Heart right ventricle (tissue), 16 donors: Measurements from ENCODE around the gene NPLOC4. TPM values are rescaled to one million over a fixed set of nuclear protein-coding genes. Genes with fewer than 3 reads are reported as not detected.

ENCODE experiments used
- ATAC-seq, 8 donors: fragments of 200-7000 bp; cut with Tn5 transposase; one replicate each; pipeline ENCODE4 v1.9.1; 2020; ENCODE audit warnings: mild to moderate bottlenecking in 8 of 8, moderate library complexity in 8 of 8, moderate number of reproducible peaks in 1 of 8
- DNase-seq, 2 donors: peaks; one replicate each; pipeline ENCODE4 v3.0.0-alpha.2; 2020
- H3K27ac ChIP-seq, 10 donors: fragments of 200-600 bp; sonication (generic) in 2 of 10; one replicate each; pipeline versions ENCODE4 v1.5.0 to v1.8.0; 2020 to 2022; ENCODE audit warnings: mild to moderate bottlenecking in 3 of 10
- H3K27me3 ChIP-seq, 7 donors: fragments of 200-600 bp; one replicate each; pipeline ENCODE4 v1.8.0; 2021 to 2022; ENCODE audit warnings: mild to moderate bottlenecking in 2 of 7
- H3K36me3 ChIP-seq, 9 donors: fragments of 200-600 bp; sonication (generic) in 1 of 9; one replicate each; pipeline versions ENCODE4 v1.5.0 to v1.8.0; 2020 to 2022; ENCODE audit warnings: mild to moderate bottlenecking in 2 of 9
- H3K4me1 ChIP-seq, 9 donors: fragments of 200-600 bp; sonication (generic) in 1 of 9; one replicate each; pipeline versions ENCODE4 v1.5.0 to v1.8.0; 2020 to 2022; ENCODE audit warnings: mild to moderate bottlenecking in 4 of 9
- H3K4me3 ChIP-seq, 10 donors: fragments of 200-600 bp; sonication (generic) in 2 of 10; one replicate each; pipeline versions ENCODE4 v1.5.0 to v1.8.0; 2020 to 2022; ENCODE audit warnings: mild to moderate bottlenecking in 7 of 10, moderate library complexity in 2 of 10
- H3K9me3 ChIP-seq, 11 donors: fragments of 200-600 bp in 10 of 11; sonication (generic) in 2 of 11; one replicate each; pipeline versions ENCODE4 v1.5.0 to v1.8.0; 2013 to 2022; ENCODE audit warnings: mild to moderate bottlenecking in 2 of 11, control low read depth in 1 of 11, moderate library complexity in 1 of 11
- CTCF ChIP-seq, 9 donors: fragments of 200-600 bp; sonication (generic) in 2 of 9; IDR thresholded peaks; one replicate each; pipeline versions ENCODE4 v1.5.0 to v1.8.0; 2021 to 2022; ENCODE audit warnings: antibody characterized with exemption in 9 of 9, mild to moderate bottlenecking in 5 of 9, moderate library complexity in 1 of 9
- WGBS, 2 donors: extraction: QIAGEN DNeasy Blood & Tissue Kit; methylation state at CpG; one replicate each; pipeline ENCODE4 v1.1.7; 2013; ENCODE audit warnings: inconsistent platforms in 1 of 2; 5-methylcytosine and 5-hydroxymethylcytosine counted together
- intact Hi-C, 10 donors: fragments of 100-400 bp; cut with DNase I; formaldehyde crosslinking; loops; one replicate each; pipeline versions ENCODE4 v1.11.1 to v1.14.2; 2022
- polyA plus RNA-seq, 2 donors: library from polyadenylated mRNA; stranded (reverse); fragments of 200-250 nt; gene quantifications; one replicate each; pipeline ENCODE4 v1.2.3, GENCODE V29; 2013
- total RNA-seq, 10 donors: library from RNA; stranded (reverse); fragmentation: NEBNext Ultra II Directional in 3 of 10; extraction: Animal tissue kit (Norgen Biotek cat#: 25700) in 3 of 10; gene quantifications; one replicate each; pipeline versions ENCODE4 v1.2.1 to v1.2.4, GENCODE V29; 2021 to 2023
- donor health status: Arrhythmogenic right ventricular cardiomyopathy.
- donor health status: ischemic (EF 13 %, LVEDD 7.1; RV severe dilation, severe dysfunction).
- donor health status: healthy with polysubstance abuse.
- donor health status: DM: no; HTN: yes; CAD: no.
- donor health status: DM: no; HTN: no; CAD: no.
- donor health status: ischemic (EF 25% LVEDD 6.9; RV normal size, moderate dysfunction).
- donor health status: ischemic (EF 25% LVEDD 5.7; RV mildly dilated, moderate dysfunction).
- donor health status: healthy.
- donor health status: DM: yes; HTN: yes; CAD: no.
- donor health status: Ischemic cardiomyopathy.
- donor health status: ischemic (EF 35%, LVEDD 5.7; RV mildly dilated, moderate dysfunction).
- donor health status: nonischemic (EF 11% LVEDD 7.7; RV severe dilation, severe dysfunction).
- donor health status: DM: yes; HTN: yes; CAD: no.
- donor health status: PGD.
- donor health status: ischemic (EF 29% LVEDD 5.4; RV normal size, mild dysfunction).
- donor health status: nonischemic (EF 23%, LVEDD 6.1; RV moderate dilation, normal function).

NPLOC4 gene
- total and polyA plus RNA-seq, 12 donors = 30.7 to 115 (median 95.2) TPM

DNA sequence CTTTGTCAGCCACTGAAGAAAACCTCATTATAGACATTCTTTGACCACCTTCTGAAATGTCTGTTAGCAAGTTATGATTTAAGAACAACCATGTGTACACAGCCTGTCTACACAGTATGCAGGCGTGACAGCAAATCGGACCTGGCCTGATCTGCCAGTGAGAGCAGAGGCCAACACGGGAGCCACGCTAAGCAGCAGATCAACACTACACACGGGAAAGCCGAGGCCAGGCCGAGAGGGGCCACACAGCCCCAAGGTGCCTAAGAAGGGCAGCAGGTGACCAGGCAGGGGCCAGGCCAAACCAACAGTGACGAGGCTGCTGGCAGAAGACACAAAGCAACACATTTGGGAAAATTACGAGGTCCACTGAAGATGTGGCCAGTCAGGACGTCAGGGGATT is 68.5 kb downstream of the NPLOC4 start:
- ATAC-seq = no peak
- H3K4me1 ChIP-seq = peaks cover 9 to 46% (median 25%) of the 10 kb centered on the region in 9 donors
- no peaks in the 10 kb centered on the region for H3K27me3 ChIP-seq
- WGBS, 2 donors = 91 to 93% methylated on average over 10 of the region's 10 CpGs
- intact Hi-C loops = loop anchor here in 1 of 10 donors (5.0 kb wide), 1 partner anchor 34 kb away; no protein-coding TSS in a partner anchor
- H3K9me3 ChIP-seq = no peaks in the 10 kb centered on the region
- no peak for DNase-seq
- H3K36me3 ChIP-seq = peaks cover 0 to 100% (median 72%) of the 10 kb centered on the region in 9 donors
- peak overlapping the region in 2 of 10 donors; percentile 9 to 90 for H3K27ac ChIP-seq
- no peak for TF ChIP-seq CTCF (IDR thresholded peaks at IDR 0.05)
- no peak overlapping the region for H3K4me3 ChIP-seq

GRCh38 chr17:81567191-81567590 is 69.7 kb downstream of the NPLOC4 start:
- H3K27me3 ChIP-seq = no peaks in the 10 kb centered on the region
- TF ChIP-seq CTCF (IDR thresholded peaks at IDR 0.05) = no peak
- peaks cover 9 to 46% (median 25%) of the 10 kb centered on the region in 9 donors for H3K4me1 ChIP-seq
- no peak for DNase-seq
- WGBS, 2 donors = 60 to 70% methylated on average over 4 of the region's 4 CpGs
- peak overlapping the region in 9 of 10 donors; percentile 31 to 90 (median 78) for H3K27ac ChIP-seq
- intact Hi-C loops = loop anchor here in 1 of 10 donors (5.0 kb wide), 1 partner anchor 35 kb away; no protein-coding TSS in a partner anchor
- peak overlapping the region in 2 of 10 donors; percentile 2 to 23 for H3K4me3 ChIP-seq
- H3K36me3 ChIP-seq = peaks cover 7 to 100% (median 69%) of the 10 kb centered on the region in 9 donors
- no peaks in the 10 kb centered on the region for H3K9me3 ChIP-seq
- ATAC-seq = peak in 1 of 8 donors; percentile 5

DNA sequence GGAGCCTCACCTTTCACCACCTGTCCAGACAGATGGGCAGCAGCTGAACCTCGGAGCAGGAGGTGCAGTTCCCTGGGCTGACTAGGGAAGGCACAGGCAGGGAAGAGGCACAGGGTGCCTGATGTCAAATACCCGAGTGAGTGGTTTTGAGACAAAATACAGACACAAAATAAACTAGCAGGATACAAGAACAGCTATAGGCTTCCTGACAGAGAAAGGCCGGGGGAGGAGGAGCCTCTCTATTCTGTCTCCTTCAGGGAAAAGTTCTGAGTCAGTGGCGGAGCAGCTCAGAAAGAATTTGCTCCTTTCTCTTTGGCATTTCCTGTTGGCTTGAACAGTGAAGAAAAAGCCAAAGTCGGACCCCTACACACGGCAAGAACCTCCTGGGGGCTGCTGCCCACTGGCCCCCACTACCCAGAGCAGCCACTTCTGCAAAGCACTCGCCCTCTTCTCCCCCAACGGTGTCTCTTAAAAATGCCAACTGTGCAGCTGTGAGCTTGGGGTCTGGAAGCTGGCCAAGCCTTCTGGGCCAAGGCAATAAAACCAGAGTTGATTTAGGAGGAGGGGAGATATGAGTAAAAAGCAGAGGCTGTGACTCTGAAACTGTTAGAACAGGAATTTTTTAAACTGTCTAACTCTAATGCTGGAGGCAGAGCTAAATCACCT is 70.3 kb downstream of the NPLOC4 start:
- DNase-seq = peak; percentile 58 to 59
- H3K4me3 ChIP-seq = peak overlapping the region in 3 of 10 donors; percentile 2 to 23 (median 15)
- 5 to 9% methylated on average over 8 of the region's 8 CpGs for WGBS, 2 donors

More for the DNA sequence above, 70.3 kb downstream of the NPLOC4 start:
- peak overlapping the region in 9 of 10 donors; percentile 31 to 90 (median 78) for H3K27ac ChIP-seq
- peaks cover 9 to 48% (median 25%) of the 10 kb centered on the region in 9 donors for H3K4me1 ChIP-seq
- H3K27me3 ChIP-seq = no peaks in the 10 kb centered on the region
- H3K9me3 ChIP-seq = no peaks in the 10 kb centered on the region
- no peak for TF ChIP-seq CTCF (IDR thresholded peaks at IDR 0.05)
- intact Hi-C loops = loop anchor here in 1 of 10 donors (5.0 kb wide), 1 partner anchor 36 kb away; no protein-coding TSS in a partner anchor
- ATAC-seq = peak; percentile 45 to 78 (median 74)
- H3K36me3 ChIP-seq = peaks cover 7 to 100% (median 67%) of the 10 kb centered on the region in 9 donors
